ENCODE measurements around the gene MAD1L1. TPM values are rescaled to one million over a fixed set of nuclear protein-coding genes. Genes with fewer than 3 reads are reported as not detected.

MAD1L1 gene
- total RNA-seq, 4 donors from 2014 or later = 8.0 to 52.7 (median 26.7) TPM

GRCh38 chr7:1895664-1896515 is 336.9 kb downstream of the MAD1L1 start:
- DNase-seq = no peak
- H3K4me1 ChIP-seq = no peaks in the 10 kb centered on the region
- no peak overlapping the region for H3K27ac ChIP-seq
- intact Hi-C loops (cut with DNase I; ENCODE audit: low total_unique reads) (no loop called here), in situ Hi-C loops (cut with MboI; ENCODE audit: low pct_ligation_motif_present in 1 of 4, low pct_unique_long_range_greater_than_20kb in 1 of 4, low sequenced_read_pairs in 3 of 4) (no loop called here)
- TF ChIP-seq CTCF (IDR thresholded peaks at IDR 0.05) = no peak
- TF ChIP-seq POLR2A (IDR thresholded peaks at IDR 0.05) = no peak
- TF ChIP-seq POLR2AphosphoS5 (IDR thresholded peaks at IDR 0.05) = no peak
- TF ChIP-seq EP300 (IDR thresholded peaks at IDR 0.05; ENCODE audit: low read depth) = no peak
- 92% methylated on average over 30 of the region's 30 CpGs; no CpG with 5 or more reads in 1 of the 2 donors for WGBS, 2 donors (ENCODE audit: low coverage in 1 of 2)
- H3K4me3 ChIP-seq = no peak overlapping the region
- no peaks in the 10 kb centered on the region for H3K9me3 ChIP-seq
- no peaks in the 10 kb centered on the region for H3K36me3 ChIP-seq
- H3K27me3 ChIP-seq = no peaks in the 10 kb centered on the region

GRCh38 chr7:1894906-1895663 is 337.7 kb downstream of the MAD1L1 start:
- Histone ChIP-seq H3K4me1 (no peaks in the 10 kb centered on the region), H3K4me3 (no peak overlapping the region), H3K9me3 (no peaks in the 10 kb centered on the region), H3K36me3 (no peaks in the 10 kb centered on the region), H3K27me3 (no peaks in the 10 kb centered on the region), H3K27ac (no peak overlapping the region)
- WGBS, 2 donors (ENCODE audit: low coverage in 1 of 2) = 93 to 97% methylated on average over 8 to 15 of the region's 15 CpGs
- in situ Hi-C loops (cut with MboI; ENCODE audit: low pct_ligation_motif_present in 1 of 4, low pct_unique_long_range_greater_than_20kb in 1 of 4, low sequenced_read_pairs in 3 of 4) (no loop called here), intact Hi-C loops (cut with DNase I; ENCODE audit: low total_unique reads) (no loop called here)
- TF ChIP-seq POLR2AphosphoS5 (IDR thresholded peaks at IDR 0.05) (no peak), CTCF (IDR thresholded peaks at IDR 0.05) (no peak)
- no peak for DNase-seq

GRCh38 chr7:1894313-1894900 is 338.3 kb downstream of the MAD1L1 start:
- 98% methylated on average over 9 of the region's 9 CpGs; no CpG with 5 or more reads in 1 of the 2 donors for WGBS, 2 donors (ENCODE audit: low coverage in 1 of 2)
- H3K36me3 ChIP-seq = no peaks in the 10 kb centered on the region
- in situ Hi-C loops (cut with MboI; ENCODE audit: low pct_ligation_motif_present in 1 of 4, low pct_unique_long_range_greater_than_20kb in 1 of 4, low sequenced_read_pairs in 3 of 4) = no loop called here
- DNase-seq = no peak
- no peaks in the 10 kb centered on the region for H3K4me1 ChIP-seq
- TF ChIP-seq POLR2A (IDR thresholded peaks at IDR 0.05) = no peak
- TF ChIP-seq CTCF (IDR thresholded peaks at IDR 0.05) = no peak
- no peaks in the 10 kb centered on the region for H3K9me3 ChIP-seq
- no peaks in the 10 kb centered on the region for H3K27me3 ChIP-seq
- intact Hi-C loops (cut with DNase I; ENCODE audit: low total_unique reads) = no loop called here
- no peak overlapping the region for H3K27ac ChIP-seq
- H3K4me3 ChIP-seq = no peak overlapping the region

GRCh38 chr7:1893451-1893850 is 339.3 kb downstream of the MAD1L1 start:
- no peaks in the 10 kb centered on the region for H3K4me1 ChIP-seq
- H3K27me3 ChIP-seq = no peaks in the 10 kb centered on the region
- H3K36me3 ChIP-seq = no peaks in the 10 kb centered on the region
- no peaks in the 10 kb centered on the region for H3K9me3 ChIP-seq
- no peak overlapping the region for H3K4me3 ChIP-seq
- intact Hi-C loops (cut with DNase I; ENCODE audit: low total_unique reads) (no loop called here), in situ Hi-C loops (cut with MboI; ENCODE audit: low pct_ligation_motif_present in 1 of 4, low pct_unique_long_range_greater_than_20kb in 1 of 4, low sequenced_read_pairs in 3 of 4) (no loop called here)
- no peak for TF ChIP-seq POLR2AphosphoS5 (IDR thresholded peaks at IDR 0.05)
- no peak for TF ChIP-seq POLR2A (IDR thresholded peaks at IDR 0.05)
- TF ChIP-seq EP300 (IDR thresholded peaks at IDR 0.05; ENCODE audit: low read depth) = no peak
- TF ChIP-seq CTCF (IDR thresholded peaks at IDR 0.05) = no peak
- no peak overlapping the region for H3K27ac ChIP-seq
- 90% methylated on average over 5 of the region's 5 CpGs; no CpG with 5 or more reads in 1 of the 2 donors for WGBS, 2 donors (ENCODE audit: low coverage in 1 of 2)
- no peak for DNase-seq
